ENCODE results near the gene TTC28.

TTC28 gene

GRCh38 chr22:28105988-28106387 lies 573.7 kb downstream of the TTC28 start:
- TF ChIP-seq SUZ12 (IDR thresholded peaks at IDR 0.05; ENCODE audit: extremely low read depth, insufficient read depth, insufficient read length) (no peak), YY1 (IDR thresholded peaks at IDR 0.05; ENCODE audit: insufficient read depth, insufficient read length) (no peak), ZNF274 (IDR thresholded peaks at IDR 0.05; ENCODE audit: low read depth, low read length) (no peak)
- peaks cover 6% of the 10 kb centered on the region for H3K36me3 ChIP-seq (ENCODE audit: insufficient read depth, insufficient read length, low read length)
- H3K4me3 ChIP-seq (ENCODE audit: insufficient read length, low read depth): no peak overlapping the region
- no peak overlapping the region for H3K9ac ChIP-seq (ENCODE audit: insufficient read length, low read depth)
- no peaks in the 10 kb centered on the region for H3K4me1 ChIP-seq (ENCODE audit: insufficient read depth, insufficient read length)
- no peaks in the 10 kb centered on the region for H3K9me3 ChIP-seq (ENCODE audit: insufficient read depth, low read length)
- DNase-seq (ENCODE audit: low read depth, low spot score): no peak
- H3K27me3 ChIP-seq (ENCODE audit: insufficient read depth, insufficient read length): no peaks in the 10 kb centered on the region

DNA sequence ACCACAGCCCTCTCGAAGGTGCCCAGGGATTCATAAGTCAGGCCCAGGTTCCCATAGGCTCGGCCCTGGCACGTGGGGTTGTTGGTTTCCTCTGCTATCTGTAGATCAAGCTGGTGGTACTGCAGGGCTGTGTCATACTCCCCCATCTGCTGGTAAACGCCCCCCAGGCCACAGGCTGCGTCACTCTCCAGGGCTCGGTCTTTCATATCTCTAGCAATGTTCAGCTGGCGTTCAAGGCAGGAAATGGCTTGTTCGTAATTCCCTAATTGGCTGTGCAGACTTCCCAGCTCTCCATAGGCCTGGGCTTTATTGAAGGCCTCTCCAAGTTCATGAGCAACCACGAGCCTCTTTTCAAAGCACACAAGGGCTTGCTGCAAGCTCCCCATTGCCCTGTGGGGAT lies 574.2 kb downstream of the TTC28 start:
- Histone ChIP-seq H3K4me1 (ENCODE audit: insufficient read depth, insufficient read length) (no peaks in the 10 kb centered on the region), H3K36me3 (ENCODE audit: insufficient read depth, insufficient read length, low read length) (peaks cover 6% of the 10 kb centered on the region), H3K27me3 (ENCODE audit: insufficient read depth, insufficient read length) (no peaks in the 10 kb centered on the region), H3K9ac (ENCODE audit: insufficient read length, low read depth) (no peak overlapping the region), H3K9me3 (ENCODE audit: insufficient read depth, low read length) (no peaks in the 10 kb centered on the region), H3K4me3 (ENCODE audit: insufficient read length, low read depth) (no peak overlapping the region)
- TF ChIP-seq ZNF274 (IDR thresholded peaks at IDR 0.05; ENCODE audit: low read depth, low read length) (no peak), YY1 (IDR thresholded peaks at IDR 0.05; ENCODE audit: insufficient read depth, insufficient read length) (no peak), SUZ12 (IDR thresholded peaks at IDR 0.05; ENCODE audit: extremely low read depth, insufficient read depth, insufficient read length) (no peak)
- DNase-seq (ENCODE audit: low read depth, low spot score): no peak

DNA sequence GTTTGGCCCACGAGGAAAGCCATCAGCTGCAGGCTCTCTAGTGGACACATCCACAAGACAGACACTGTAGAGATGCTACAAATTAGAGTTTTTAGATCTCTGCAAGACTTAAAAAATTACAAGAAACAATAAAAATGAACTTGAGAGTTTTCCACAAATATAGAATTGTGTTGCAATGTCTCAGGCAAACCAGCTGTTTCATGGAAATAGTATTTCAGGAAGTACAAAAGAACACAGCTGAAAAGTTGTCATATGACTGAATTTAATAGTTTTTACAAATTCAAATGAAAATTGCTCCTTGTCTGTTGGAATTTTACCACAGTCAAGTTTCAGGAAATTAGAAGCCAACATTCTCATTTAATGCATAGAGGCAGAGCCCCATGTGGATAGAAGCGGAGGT lies 576.0 kb downstream of the TTC28 start:
- H3K9me3 ChIP-seq (ENCODE audit: insufficient read depth, low read length): no peaks in the 10 kb centered on the region
- H3K27me3 ChIP-seq (ENCODE audit: insufficient read depth, insufficient read length): no peaks in the 10 kb centered on the region
- no peak overlapping the region for H3K4me3 ChIP-seq (ENCODE audit: insufficient read length, low read depth)
- H3K4me1 ChIP-seq (ENCODE audit: insufficient read depth, insufficient read length): no peaks in the 10 kb centered on the region
- DNase-seq (ENCODE audit: low read depth, low spot score): no peak
- H3K36me3 ChIP-seq (ENCODE audit: insufficient read depth, insufficient read length, low read length): peaks cover 6% of the 10 kb centered on the region
- no peak for TF ChIP-seq YY1 (IDR thresholded peaks at IDR 0.05; ENCODE audit: insufficient read depth, insufficient read length)
- no peak for TF ChIP-seq ZNF274 (IDR thresholded peaks at IDR 0.05; ENCODE audit: low read depth, low read length)
- TF ChIP-seq SUZ12 (IDR thresholded peaks at IDR 0.05; ENCODE audit: extremely low read depth, insufficient read depth, insufficient read length): no peak
- no peak overlapping the region for H3K9ac ChIP-seq (ENCODE audit: insufficient read length, low read depth)

GRCh38 chr22:28102151-28102812 lies 577.4 kb downstream of the TTC28 start:
- DNase-seq (ENCODE audit: low read depth, low spot score): no peak
- no peak for TF ChIP-seq ZNF274 (IDR thresholded peaks at IDR 0.05; ENCODE audit: low read depth, low read length)
- no peak for TF ChIP-seq YY1 (IDR thresholded peaks at IDR 0.05; ENCODE audit: insufficient read depth, insufficient read length)
- no peak for TF ChIP-seq SUZ12 (IDR thresholded peaks at IDR 0.05; ENCODE audit: extremely low read depth, insufficient read depth, insufficient read length)
- Histone ChIP-seq H3K4me3 (ENCODE audit: insufficient read length, low read depth) (no peak overlapping the region), H3K27me3 (ENCODE audit: insufficient read depth, insufficient read length) (no peaks in the 10 kb centered on the region), H3K9ac (ENCODE audit: insufficient read length, low read depth) (no peak overlapping the region), H3K4me1 (ENCODE audit: insufficient read depth, insufficient read length) (no peaks in the 10 kb centered on the region), H3K9me3 (ENCODE audit: insufficient read depth, low read length) (no peaks in the 10 kb centered on the region), H3K36me3 (ENCODE audit: insufficient read depth, insufficient read length, low read length) (no peaks in the 10 kb centered on the region)

GRCh38 chr22:28097627-28098026 lies 582.0 kb downstream of the TTC28 start:
- H3K27me3 ChIP-seq (ENCODE audit: insufficient read depth, insufficient read length): no peaks in the 10 kb centered on the region
- no peaks in the 10 kb centered on the region for H3K9me3 ChIP-seq (ENCODE audit: insufficient read depth, low read length)
- TF ChIP-seq ZNF274 (IDR thresholded peaks at IDR 0.05; ENCODE audit: low read depth, low read length): no peak
- no peak for TF ChIP-seq YY1 (IDR thresholded peaks at IDR 0.05; ENCODE audit: insufficient read depth, insufficient read length)
- no peak for TF ChIP-seq SUZ12 (IDR thresholded peaks at IDR 0.05; ENCODE audit: extremely low read depth, insufficient read depth, insufficient read length)
- no peak overlapping the region for H3K4me3 ChIP-seq (ENCODE audit: insufficient read length, low read depth)
- H3K9ac ChIP-seq (ENCODE audit: insufficient read length, low read depth): no peak overlapping the region
- peaks cover 5% of the 10 kb centered on the region for H3K4me1 ChIP-seq (ENCODE audit: insufficient read depth, insufficient read length)
- no peak for DNase-seq (ENCODE audit: low read depth, low spot score)
- H3K36me3 ChIP-seq (ENCODE audit: insufficient read depth, insufficient read length, low read length): peaks cover 2% of the 10 kb centered on the region

- TF ChIP-seq ZNF274 (IDR thresholded peaks at IDR 0.05; ENCODE audit: low read depth, low read length) (no peak), SUZ12 (IDR thresholded peaks at IDR 0.05; ENCODE audit: extremely low read depth, insufficient read depth, insufficient read length) (no peak), YY1 (IDR thresholded peaks at IDR 0.05; ENCODE audit: insufficient read depth, insufficient read length) (no peak)
- DNase-seq (ENCODE audit: low read depth, low spot score): no peak
- no peak overlapping the region for H3K4me3 ChIP-seq (ENCODE audit: insufficient read length, low read depth)
- no peaks in the 10 kb centered on the region for H3K27me3 ChIP-seq (ENCODE audit: insufficient read depth, insufficient read length)
- peaks cover 2% of the 10 kb centered on the region for H3K36me3 ChIP-seq (ENCODE audit: insufficient read depth, insufficient read length, low read length)
- H3K4me1 ChIP-seq (ENCODE audit: insufficient read depth, insufficient read length): peaks cover 5% of the 10 kb centered on the region
- H3K9me3 ChIP-seq (ENCODE audit: insufficient read depth, low read length): no peaks in the 10 kb centered on the region
- H3K9ac ChIP-seq (ENCODE audit: insufficient read length, low read depth): no peak overlapping the region
Observed at GRCh38 chr22:28096161-28096560, 583.5 kb downstream of the TTC28 start.

DNA sequence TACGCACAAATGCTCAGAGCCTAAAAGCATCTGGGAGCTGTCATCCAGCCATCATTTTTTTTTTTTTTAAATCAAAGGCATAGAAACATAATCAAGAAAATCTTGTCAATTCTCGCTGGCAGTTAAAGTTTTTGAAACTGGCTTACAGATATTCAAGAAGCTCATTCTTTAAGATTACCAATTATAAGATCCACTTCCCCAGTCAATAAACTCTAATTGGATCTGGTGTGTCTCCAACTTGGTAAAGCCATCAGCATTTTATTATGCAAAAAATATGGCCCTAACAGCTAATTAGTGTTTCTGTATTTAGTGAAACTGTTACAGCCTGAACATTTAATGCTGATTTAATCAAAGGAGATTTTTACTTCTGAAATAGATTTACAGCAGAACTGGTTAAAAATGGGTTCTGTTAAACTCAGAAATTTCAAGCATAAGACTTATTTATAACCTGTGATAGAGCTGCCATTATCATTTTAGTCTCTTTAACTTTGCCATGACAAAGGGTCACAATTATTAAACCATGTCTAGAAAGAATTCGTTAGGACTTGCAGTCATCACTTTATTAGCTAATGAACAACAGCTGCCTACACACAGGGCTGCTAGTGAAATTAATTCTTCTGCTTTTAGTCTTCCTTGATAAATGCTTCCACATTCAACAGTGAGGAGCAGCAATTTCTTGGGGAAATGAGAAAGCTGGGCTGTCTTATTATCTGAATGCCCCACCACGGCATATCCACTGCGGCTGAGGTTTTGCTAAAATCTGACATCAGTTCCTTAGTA lies 584.1 kb downstream of the TTC28 start:
- H3K9me3 ChIP-seq (ENCODE audit: insufficient read depth, low read length): no peaks in the 10 kb centered on the region
- H3K36me3 ChIP-seq (ENCODE audit: insufficient read depth, insufficient read length, low read length): peaks cover 2% of the 10 kb centered on the region
- no peak for DNase-seq (ENCODE audit: low read depth, low spot score)

More for the DNA sequence above, 584.1 kb downstream of the TTC28 start:
- Histone ChIP-seq H3K27me3 (ENCODE audit: insufficient read depth, insufficient read length) (no peaks in the 10 kb centered on the region), H3K9ac (ENCODE audit: insufficient read length, low read depth) (no peak overlapping the region), H3K4me3 (ENCODE audit: insufficient read length, low read depth) (no peak overlapping the region), H3K4me1 (ENCODE audit: insufficient read depth, insufficient read length) (peaks cover 5% of the 10 kb centered on the region)
- TF ChIP-seq ZNF274 (IDR thresholded peaks at IDR 0.05; ENCODE audit: low read depth, low read length) (no peak), YY1 (IDR thresholded peaks at IDR 0.05; ENCODE audit: insufficient read depth, insufficient read length) (no peak), SUZ12 (IDR thresholded peaks at IDR 0.05; ENCODE audit: extremely low read depth, insufficient read depth, insufficient read length) (no peak)
